GM21529 (cell line): Measurements from ENCODE around the gene SON.

Experiments used
- ATAC-seq: cut with Tn5 transposase; IDR thresholded peaks from one replicate; pipeline ENCODE4 v1.9.1; 2021; ENCODE audit not compliant: unreplicated experiment

Gene SON

DNA sequence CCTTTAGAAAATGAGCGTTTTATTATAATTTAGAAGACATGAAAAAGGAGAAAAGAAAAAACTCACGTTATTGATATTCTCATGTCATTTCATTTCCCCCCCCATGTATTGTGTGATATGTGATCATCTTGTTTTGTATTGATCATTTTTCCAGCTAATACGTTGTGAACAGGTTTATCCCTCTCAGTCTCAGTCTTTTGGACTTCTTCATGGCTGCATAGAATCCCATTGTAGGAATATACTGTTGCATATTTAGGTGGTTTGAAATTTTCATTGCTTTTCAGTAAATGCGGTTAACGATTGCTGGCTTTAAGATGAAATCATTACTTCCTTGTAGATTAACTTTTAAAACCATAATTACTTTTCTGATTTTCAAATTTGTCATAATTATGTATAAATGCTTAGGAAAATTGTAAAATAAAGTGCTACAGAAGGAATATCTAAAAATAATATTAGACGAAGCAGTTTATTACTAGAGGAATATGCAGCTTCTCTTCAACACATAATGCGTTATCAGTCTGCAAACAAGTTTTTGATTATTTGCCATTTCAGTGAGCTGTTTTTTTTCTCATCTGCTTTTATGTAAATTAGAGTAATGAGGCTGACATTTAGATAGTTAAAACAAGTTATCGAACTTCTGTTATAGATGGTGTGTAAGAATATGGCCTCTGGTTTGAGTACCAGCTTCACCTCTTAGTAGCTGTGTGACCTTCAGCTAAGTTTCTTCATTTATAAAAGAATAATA, 1.8 kb downstream of the SON start:
- ATAC-seq: no peak

DNA sequence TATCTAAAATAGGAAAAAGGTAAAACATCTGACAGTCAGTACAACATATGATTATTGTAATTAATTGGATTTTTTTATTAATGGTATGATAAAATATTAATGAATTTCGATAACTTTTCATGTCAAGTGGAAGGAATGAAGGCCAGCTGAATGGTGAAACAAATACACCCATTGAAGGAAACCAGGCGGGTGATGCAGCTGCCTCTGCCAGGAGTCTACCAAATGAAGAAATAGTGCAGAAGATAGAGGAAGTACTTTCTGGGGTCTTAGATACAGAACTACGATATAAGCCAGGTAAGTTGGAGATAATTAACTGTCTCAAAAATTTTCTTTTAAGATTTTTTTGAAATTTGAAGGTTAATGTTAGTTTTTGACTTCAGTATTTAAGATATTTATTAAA, 3.2 kb downstream of the SON start:
- ATAC-seq: no peak

DNA sequence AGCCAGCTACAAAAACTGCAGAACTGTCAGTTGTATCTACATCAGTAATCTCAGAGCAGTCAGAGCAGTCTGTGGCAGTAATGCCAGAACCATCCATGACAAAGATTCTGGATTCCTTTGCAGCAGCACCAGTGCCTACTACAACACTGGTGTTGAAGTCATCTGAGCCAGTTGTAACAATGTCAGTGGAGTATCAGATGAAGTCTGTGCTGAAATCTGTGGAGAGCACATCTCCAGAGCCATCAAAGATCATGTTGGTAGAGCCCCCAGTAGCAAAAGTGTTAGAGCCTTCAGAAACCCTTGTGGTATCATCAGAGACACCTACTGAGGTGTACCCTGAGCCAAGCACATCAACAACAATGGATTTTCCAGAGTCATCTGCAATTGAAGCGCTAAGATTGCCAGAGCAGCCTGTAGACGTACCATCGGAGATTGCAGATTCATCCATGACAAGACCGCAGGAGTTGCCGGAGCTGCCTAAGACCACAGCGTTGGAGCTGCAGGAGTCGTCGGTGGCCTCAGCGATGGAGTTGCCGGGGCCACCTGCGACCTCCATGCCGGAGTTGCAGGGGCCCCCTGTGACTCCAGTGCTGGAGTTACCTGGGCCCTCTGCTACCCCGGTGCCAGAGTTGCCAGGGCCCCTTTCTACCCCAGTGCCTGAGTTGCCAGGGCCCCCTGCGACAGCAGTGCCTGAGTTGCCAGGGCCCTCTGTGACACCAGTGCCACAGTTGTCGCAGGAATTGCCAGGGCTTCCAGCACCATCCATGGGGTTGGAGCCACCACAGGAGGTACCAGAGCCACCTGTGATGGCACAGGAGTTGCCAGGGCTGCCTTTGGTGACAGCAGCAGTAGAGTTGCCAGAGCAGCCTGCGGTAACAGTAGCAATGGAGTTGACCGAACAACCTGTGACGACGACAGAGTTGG, 7.3 kb downstream of the SON start:
- ATAC-seq: no peak

DNA sequence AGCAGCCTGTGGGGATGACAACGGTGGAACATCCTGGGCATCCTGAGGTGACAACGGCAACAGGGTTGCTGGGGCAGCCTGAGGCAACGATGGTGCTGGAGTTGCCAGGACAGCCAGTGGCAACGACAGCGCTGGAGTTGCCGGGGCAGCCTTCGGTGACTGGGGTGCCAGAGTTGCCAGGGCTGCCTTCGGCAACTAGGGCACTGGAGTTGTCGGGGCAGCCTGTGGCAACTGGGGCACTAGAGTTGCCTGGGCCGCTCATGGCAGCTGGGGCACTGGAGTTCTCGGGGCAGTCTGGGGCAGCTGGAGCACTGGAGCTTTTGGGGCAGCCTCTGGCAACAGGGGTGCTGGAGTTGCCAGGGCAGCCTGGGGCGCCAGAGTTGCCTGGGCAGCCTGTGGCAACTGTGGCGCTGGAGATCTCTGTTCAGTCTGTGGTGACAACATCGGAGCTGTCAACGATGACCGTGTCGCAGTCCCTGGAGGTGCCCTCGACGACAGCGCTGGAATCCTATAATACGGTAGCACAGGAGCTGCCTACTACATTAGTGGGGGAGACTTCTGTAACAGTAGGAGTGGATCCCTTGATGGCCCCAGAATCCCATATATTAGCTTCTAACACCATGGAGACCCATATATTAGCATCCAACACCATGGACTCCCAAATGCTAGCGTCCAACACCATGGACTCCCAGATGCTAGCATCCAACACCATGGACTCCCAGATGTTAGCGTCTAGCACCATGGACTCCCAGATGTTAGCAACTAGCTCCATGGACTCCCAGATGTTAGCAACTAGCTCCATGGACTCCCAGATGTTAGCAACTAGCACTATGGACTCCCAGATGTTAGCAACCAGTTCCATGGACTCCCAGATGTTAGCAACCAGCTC, 8.2 kb downstream of the SON start:
- ATAC-seq: no peak

DNA sequence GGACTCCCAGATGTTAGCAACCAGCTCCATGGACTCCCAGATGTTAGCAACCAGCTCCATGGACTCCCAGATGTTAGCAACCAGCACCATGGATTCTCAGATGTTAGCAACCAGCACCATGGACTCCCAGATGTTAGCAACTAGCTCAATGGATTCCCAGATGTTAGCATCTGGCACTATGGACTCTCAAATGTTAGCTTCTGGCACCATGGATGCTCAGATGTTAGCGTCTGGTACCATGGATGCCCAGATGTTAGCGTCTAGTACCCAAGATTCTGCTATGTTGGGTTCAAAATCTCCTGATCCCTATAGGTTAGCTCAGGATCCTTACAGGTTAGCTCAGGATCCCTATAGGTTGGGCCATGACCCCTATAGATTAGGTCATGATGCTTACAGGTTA, 8.8 kb downstream of the SON start:
- ATAC-seq: no peak

DNA sequence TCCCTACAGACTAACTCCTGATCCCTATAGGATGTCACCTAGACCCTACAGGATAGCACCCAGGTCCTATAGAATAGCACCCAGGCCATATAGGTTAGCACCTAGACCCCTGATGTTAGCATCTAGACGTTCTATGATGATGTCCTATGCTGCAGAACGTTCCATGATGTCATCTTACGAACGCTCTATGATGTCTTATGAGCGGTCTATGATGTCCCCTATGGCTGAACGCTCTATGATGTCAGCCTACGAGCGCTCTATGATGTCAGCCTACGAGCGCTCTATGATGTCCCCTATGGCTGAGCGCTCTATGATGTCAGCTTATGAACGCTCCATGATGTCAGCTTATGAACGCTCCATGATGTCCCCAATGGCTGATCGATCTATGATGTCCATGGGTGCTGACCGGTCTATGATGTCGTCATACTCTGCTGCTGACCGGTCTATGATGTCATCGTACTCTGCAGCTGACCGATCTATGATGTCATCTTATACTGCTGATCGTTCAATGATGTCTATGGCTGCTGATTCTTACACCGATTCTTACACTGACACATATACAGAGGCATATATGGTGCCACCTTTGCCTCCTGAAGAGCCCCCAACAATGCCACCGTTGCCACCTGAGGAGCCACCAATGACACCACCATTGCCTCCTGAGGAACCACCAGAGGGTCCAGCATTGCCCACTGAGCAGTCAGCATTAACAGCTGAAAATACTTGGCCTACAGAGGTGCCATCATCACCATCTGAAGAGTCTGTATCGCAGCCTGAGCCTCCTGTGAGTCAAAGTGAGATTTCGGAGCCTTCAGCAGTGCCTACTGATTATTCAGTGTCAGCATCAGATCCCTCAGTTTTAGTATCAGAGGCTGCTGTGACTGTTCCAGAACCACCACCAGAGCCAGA, 9.5 kb downstream of the SON start:
- no peak for ATAC-seq

DNA sequence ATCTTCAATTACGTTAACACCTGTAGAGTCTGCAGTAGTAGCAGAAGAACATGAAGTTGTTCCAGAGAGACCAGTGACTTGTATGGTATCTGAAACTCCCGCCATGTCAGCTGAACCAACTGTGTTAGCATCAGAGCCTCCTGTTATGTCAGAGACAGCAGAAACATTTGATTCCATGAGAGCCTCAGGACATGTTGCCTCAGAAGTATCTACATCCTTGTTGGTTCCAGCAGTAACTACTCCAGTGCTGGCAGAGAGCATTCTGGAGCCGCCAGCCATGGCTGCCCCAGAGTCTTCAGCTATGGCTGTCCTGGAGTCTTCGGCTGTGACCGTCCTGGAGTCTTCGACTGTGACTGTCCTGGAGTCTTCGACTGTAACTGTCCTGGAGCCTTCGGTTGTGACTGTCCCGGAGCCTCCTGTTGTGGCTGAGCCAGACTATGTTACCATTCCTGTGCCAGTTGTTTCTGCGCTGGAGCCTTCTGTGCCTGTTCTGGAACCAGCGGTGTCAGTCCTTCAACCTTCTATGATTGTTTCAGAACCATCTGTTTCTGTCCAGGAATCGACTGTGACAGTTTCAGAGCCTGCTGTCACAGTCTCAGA, 10.3 kb downstream of the SON start:
- ATAC-seq: no peak

DNA sequence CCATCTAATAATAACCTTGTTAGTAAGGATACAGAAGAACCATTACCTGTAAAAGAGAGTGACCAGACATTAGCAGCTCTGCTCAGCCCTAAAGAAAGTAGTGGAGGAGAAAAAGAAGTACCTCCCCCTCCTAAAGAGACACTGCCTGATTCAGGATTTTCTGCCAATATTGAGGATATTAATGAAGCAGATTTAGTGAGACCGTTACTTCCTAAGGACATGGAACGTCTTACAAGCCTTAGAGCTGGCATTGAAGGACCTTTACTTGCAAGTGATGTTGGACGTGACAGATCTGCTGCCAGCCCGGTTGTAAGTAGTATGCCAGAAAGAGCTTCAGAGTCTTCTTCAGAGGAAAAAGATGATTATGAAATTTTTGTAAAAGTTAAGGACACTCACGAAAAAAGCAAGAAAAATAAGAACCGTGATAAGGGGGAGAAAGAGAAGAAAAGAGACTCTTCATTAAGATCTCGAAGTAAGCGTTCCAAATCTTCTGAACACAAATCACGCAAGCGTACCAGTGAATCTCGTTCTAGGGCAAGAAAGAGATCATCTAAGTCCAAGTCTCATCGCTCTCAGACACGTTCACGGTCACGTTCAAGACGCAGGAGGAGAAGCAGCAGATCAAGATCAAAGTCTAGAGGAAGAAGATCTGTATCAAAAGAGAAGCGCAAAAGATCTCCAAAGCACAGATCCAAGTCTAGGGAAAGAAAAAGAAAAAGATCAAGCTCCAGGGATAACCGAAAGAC, 11.6 kb downstream of the SON start:
- no peak for ATAC-seq

DNA sequence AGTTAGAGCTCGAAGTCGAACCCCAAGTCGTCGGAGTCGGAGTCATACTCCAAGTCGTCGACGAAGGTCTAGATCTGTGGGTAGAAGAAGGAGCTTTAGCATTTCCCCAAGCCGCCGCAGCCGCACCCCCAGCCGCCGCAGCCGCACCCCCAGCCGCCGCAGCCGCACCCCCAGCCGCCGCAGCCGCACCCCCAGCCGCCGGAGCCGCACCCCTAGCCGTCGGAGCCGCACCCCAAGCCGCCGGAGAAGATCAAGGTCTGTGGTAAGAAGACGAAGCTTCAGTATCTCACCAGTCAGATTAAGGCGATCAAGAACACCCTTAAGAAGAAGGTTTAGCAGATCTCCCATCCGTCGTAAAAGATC, 12.1 kb downstream of the SON start:
- no peak for ATAC-seq

DNA sequence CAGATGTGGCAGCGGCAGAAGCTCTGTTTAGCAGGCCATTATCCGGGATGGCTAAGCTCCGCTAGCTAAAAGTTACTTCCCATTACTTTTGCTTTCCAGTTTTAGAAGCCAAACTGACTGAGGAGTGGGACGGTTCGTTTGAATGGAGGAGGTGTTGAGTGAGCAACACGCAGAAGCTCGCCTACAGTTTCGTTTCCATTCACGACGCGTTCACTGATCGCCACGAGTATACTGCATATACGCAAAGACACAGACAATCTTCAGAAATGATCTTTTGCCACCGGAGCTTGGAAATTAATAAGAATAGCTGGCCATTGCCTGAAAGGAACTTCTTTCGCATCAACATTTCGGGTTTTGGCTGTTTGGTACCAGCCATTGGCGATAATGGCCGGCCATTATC, 14.6 kb downstream of the SON start:
- no peak for ATAC-seq

DNA sequence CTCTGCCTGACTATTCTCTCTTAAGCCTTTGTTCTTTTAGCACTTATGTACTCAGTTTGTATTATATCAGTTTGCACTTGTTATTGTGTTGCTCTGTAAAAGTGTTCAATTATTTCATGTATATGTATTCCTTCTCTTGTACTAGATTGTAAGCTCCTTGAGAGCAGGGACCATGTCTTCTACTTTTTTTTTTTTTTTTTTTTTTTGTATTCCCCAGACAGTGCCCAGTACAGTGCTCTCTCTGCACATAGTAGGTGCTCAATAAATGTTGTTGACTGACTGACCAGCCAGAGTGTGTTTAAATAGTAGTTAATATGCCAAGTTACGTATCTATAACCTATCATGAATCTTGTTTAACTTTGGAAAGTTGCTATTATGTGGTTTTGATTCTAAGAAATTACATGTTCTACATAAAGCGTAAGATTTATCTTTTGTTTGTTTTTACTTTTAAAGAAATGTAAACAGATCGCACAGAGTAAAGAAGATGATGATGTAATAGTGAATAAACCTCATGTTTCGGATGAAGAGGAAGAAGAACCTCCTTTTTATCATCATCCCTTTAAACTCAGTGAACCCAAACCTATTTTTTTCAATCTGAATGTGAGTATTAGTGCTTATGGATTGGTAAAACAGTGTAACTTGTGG, 16.1 kb downstream of the SON start:
- no peak for ATAC-seq

DNA sequence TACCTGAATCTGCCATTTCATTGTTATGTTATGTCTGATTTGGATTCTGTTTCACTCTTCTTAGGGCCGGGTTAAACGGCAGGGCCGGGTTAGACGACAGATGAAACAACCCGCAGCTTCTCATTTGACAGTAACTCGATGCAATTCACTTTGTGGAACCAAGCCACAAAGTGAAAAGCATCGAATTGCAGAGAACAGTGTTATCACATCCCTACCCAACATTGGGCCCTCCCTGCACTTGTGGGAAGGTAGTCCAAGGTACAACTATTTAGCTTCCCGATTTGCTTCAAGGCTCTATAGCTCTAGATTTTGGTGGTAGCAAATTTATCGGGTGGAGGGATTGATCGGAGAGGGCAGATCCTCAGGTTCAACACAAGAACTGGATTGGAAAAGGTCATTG, 17.0 kb downstream of the SON start:
- ATAC-seq: no peak

DNA sequence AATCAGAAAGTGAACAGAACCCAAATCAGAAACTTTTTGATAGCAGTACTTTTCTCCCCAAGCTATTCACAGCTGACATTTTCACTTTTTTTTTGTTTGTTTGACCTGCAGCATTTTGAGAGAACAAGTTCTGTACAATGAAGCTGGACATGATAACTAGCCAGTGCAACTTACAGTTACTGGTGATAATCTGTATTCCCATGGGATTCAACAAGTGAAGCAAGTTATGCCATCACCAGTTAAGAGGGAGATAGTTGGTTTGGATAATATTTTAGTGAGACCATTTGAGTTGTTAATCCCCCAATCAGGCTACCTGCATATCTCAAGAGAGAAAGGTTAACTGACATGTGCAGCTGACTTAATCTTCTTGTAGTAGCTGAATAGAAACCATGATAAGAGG, 18.1 kb downstream of the SON start:
- ATAC-seq: no peak

DNA sequence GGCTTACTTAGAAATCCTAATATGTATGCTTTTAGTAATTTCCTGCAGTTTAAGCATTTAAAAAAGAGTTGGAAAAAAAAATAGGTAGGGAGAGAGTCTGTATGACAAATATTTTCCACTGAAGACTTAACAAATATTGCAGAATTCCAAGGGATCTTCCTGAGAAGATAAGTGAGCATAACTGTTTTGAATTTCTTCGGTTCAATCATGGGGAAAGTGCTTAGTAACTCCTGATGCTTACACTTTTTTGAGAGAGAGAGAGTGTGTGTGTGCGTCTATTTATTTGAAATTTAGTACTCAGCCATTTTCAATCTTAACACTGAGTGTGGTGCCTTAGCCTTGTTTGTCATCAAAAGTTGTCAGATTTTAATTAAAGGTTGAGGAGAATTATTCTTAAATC, 18.5 kb downstream of the SON start:
- no peak for ATAC-seq

DNA sequence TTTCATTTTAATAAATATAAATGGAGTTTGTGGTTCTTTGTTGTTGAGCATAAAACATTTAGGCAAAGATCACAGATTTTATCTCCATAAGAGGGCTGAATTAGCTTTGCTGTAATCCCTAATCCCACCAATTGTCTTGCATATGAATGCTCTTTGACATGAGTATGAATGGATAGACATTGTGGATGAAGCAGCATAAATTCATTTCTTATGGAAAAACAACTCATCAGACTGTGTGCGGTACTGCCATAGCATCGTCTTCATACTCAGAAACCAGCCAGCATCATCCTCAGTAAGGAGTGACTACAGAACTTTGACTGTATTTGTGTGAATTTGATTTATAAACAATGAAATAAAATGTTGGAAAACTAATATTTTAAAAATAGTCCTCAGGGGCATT, 19.6 kb downstream of the SON start:
- ATAC-seq: no peak

DNA sequence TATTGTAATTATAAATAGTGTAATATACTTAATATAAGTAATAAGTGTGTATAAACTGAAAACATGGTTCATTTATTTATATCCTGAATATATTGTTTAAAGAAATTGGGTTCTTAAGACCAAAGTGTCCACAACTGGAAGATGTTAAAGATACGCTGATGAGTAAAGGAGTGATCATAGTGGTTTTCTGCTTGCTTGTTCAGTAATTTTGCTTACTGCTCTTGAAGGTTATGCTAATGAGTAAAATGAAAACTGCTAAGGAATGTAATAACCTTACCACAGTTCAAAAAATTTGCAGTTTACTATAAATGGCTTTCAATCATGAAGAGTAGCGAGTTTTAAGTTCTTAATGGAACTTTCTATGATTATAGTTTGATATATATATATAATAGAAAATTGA, 23.7 kb downstream of the SON start:
- ATAC-seq: no peak

DNA sequence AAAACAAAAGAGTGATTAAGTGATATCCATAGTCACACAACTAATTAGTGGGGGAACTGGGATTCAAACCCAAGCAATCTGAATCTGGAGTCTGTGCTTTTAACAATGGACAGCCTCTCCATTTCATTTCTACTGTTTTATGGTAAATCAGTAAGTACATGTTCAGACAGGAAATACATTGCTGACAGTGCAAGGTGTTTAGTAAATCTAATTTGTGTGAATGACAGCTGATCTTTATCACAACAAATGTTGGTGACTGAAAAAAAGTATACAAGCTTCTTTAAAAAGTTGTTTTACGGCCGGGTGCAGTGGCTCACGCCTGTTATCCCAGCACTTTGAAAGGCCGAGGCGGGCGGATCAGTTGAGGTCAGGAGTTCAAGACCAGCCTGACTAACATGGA, 25.1 kb downstream of the SON start:
- no peak for ATAC-seq

DNA sequence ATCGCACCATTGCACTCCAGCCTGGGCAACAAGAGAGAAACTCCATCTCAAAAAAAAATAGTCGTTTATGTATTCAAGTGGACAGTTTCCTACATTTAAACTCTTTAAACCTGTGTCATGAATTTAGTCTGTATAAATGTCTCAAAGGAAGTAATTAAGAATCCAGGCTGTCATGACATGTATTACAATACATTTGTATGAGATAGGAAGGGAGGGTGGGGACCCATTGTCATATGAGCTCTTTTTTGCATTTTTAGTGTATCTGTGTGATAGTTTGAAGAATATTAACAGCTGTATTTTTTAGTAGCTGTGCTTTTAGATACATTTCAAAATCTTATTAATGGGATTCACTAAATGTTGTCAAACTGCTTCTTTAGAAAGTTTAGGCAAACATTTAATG, 25.6 kb downstream of the SON start:
- ATAC-seq: no peak

DNA sequence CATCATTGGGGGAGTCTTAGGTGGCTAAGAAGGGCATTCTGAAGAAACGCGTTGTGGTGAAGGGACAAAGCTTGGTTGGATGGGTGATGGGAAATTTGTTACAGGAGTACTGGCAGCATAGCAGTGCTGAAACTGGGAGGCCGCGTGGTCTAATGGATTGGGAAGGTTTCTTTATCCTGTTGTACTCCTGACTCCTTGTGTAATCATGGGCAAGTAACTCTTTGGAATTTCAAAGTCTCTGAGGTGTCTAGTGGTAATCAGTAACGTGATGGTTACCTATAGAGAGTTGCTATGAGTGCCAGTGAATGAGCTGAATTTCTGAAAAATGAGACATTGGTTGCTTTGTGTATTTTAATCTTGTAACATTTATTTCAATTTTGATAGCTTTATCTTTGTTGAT, 27.2 kb downstream of the SON start:
- ATAC-seq: no peak
